OCI-LY7 (cell line): ENCODE measurements around the gene BRPF3.

Experiments
- CTCF ChIP-seq: fragments of 200-600 bp; sonication (generic); conservative IDR thresholded peaks from 2 replicates; pipeline ENCODE4 v1.5.1; 2014; ENCODE audit warnings: mild to moderate bottlenecking, antibody characterized with exemption, low read length, moderate library complexity, mixed read lengths
- EZH2phosphoT487 ChIP-seq: fragments of 200-600 bp; sonication (generic); IDR thresholded peaks from 2 replicates; pipeline ENCODE4 v1.6.1; 2018; ENCODE audit warnings: low read depth, borderline replicate concordance, mild to moderate bottlenecking, mixed run types, antibody characterized with exemption, low read length, moderate library complexity, mixed read lengths

- TF ChIP-seq CTCF (no peak), EZH2phosphoT487 (no peak)
Observed at GRCh38 chr6:36221674-36222073, 25.1 kb downstream of the BRPF3 start.
